GM12878 (cell line): ENCODE results near the gene CADM2. TPM values are rescaled to one million over a fixed set of nuclear protein-coding genes. Genes with fewer than 3 reads are reported as not detected.

Source experiments
- ATAC-seq: fragments of 200-7000 bp; cut with Tn5 transposase; 3 replicates; pipeline ENCODE4 v1.9.1; 2020; ENCODE audit warnings: mild to moderate bottlenecking, moderate library complexity
- BruUV-seq: library from RNA; stranded (reverse); fragments of 400-500 nt; replicated peaks from 2 replicates; lab custom pipeline; 2021; lab: Mats Ljungman, UMichigan
- CTCF ChIA-PET: fragments of 300-600 bp; sonication (Branson Sonifier 250); formaldehyde crosslinking; extraction: SDS; loops from one replicate; lab custom pipeline; 2021; ENCODE audit warnings: inconsistent platforms; lab: Yijun Ruan, JAX
- POLR2A ChIA-PET: fragments of 350-600 bp; formaldehyde crosslinking; extraction: SDS; loops from one replicate; lab custom pipeline; 2021; ENCODE audit warnings: inconsistent platforms; lab: Charles Lee
- RAD21 ChIA-PET: fragments of 300-600 bp; sonication (Branson Sonifier 250); formaldehyde crosslinking; loops from one replicate; lab custom pipeline; 2023; ENCODE audit warnings: antibody characterized with exemption; ENCODE audit not compliant: unreplicated experiment; lab: Charles Lee
- SMC1A ChIA-PET: fragments of 300-600 bp; sonication (Branson Sonifier 250); formaldehyde crosslinking; loops from one replicate; lab custom pipeline; 2023; ENCODE audit not compliant: unreplicated experiment, uncharacterized antibody; lab: Charles Lee
- DNase-seq: peaks from one replicate; pipeline ENCODE4 v3.0.0-alpha.2; 2011; ENCODE audit warnings: low read depth, low spot score
- FAIRE-seq: peaks from 3 replicates; lab custom pipeline; 2011; peaks lifted over from hg19 to GRCh38; lab: Jason Lieb, UNC
- H2AFZ ChIP-seq: 2 replicates; pipeline ENCODE4 v1.6.0; 2011; ENCODE audit warnings: low read depth, low read length, control low read depth; ENCODE audit not compliant: control insufficient read depth
- H3K27ac ChIP-seq: 2 replicates; pipeline ENCODE4 v1.5.1; 2011; ENCODE audit warnings: control low read depth; ENCODE audit not compliant: control insufficient read depth, insufficient read depth
- H3K27me3 ChIP-seq, 2 experiments: replicated peaks in 1 of 2; 2 replicates each; pipeline versions ENCODE4 v1.6.0 to v1.6.1; 2011; ENCODE audit warnings: low read length in 1 of 2; ENCODE audit not compliant: control insufficient read depth in 2 of 2, insufficient read depth in 2 of 2
- H3K36me3 ChIP-seq, 2 experiments: 2 replicates each; pipeline ENCODE4 v1.5.1; 2011; ENCODE audit warnings: low read length in 1 of 2; ENCODE audit not compliant: control insufficient read depth in 2 of 2, insufficient read depth in 2 of 2
- H3K4me1 ChIP-seq: 2 replicates; pipeline ENCODE4 v1.6.1; 2011; ENCODE audit warnings: mild to moderate bottlenecking, low read length, moderate library complexity, mixed read lengths; ENCODE audit not compliant: control insufficient read depth, insufficient read depth
- H3K4me2 ChIP-seq: 2 replicates; pipeline ENCODE4 v1.6.0; 2011; ENCODE audit warnings: control low read depth; ENCODE audit not compliant: control insufficient read depth, insufficient read depth
- H3K4me3 ChIP-seq: fragments of 200-600 bp; sonication (generic); 2 replicates; pipeline ENCODE4 v1.5.1; 2016
- H3K79me2 ChIP-seq: 2 replicates; pipeline ENCODE4 v1.6.0; 2011; ENCODE audit warnings: low read length; ENCODE audit not compliant: control insufficient read depth, insufficient read depth
- H3K9ac ChIP-seq: 2 replicates; pipeline ENCODE4 v1.8.0; 2011; ENCODE audit warnings: low read length, control low read depth, mixed read lengths; ENCODE audit not compliant: control insufficient read depth, insufficient read depth
- H3K9me3 ChIP-seq: replicated peaks from 3 replicates; pipeline ENCODE4 v1.5.1; 2011; ENCODE audit warnings: mild to moderate bottlenecking, low read length; ENCODE audit not compliant: control insufficient read depth, insufficient read depth
- H4K20me1 ChIP-seq: 2 replicates; pipeline ENCODE4 v1.6.0; 2011; ENCODE audit not compliant: control insufficient read depth, insufficient read depth
- BCL3 ChIP-seq: IDR thresholded peaks from 2 replicates; pipeline ENCODE4 v1.6.1; 2011; ENCODE audit warnings: borderline replicate concordance, low read depth, mild to moderate bottlenecking, moderate library complexity, low read length; ENCODE audit not compliant: insufficient read depth, poor library complexity, severe bottlenecking
- CBX3 ChIP-seq: fragments of 200-600 bp; sonication (generic); IDR thresholded peaks from 2 replicates; pipeline ENCODE4 v1.6.1; 2016; ENCODE audit warnings: low read depth, borderline replicate concordance
- CEBPB ChIP-seq, 2 experiments: fragments of 150-350 bp in 1 of 2; IDR thresholded peaks; 2 replicates each; pipeline ENCODE4 v1.6.1; 2012 to 2014; ENCODE audit warnings: low read depth in 2 of 2, low read length in 2 of 2, borderline replicate concordance in 1 of 2, inconsistent platforms in 1 of 2
- CUX1 ChIP-seq: IDR thresholded peaks from 2 replicates; pipeline ENCODE4 v1.6.1; 2012; ENCODE audit warnings: improper control_type of control experiment, low read depth, low read length; ENCODE audit not compliant: insufficient replicate concordance
- DPF2 ChIP-seq: fragments of 450-650 bp; IDR thresholded peaks from 2 replicates; pipeline ENCODE4 v1.6.1; 2017; ENCODE audit warnings: mild to moderate bottlenecking
- HDAC6 ChIP-seq: fragments of 200-600 bp; sonication (generic); IDR thresholded peaks from one replicate; pipeline ENCODE4 v1.8.0; 2017; ENCODE audit warnings: antibody characterized with exemption; ENCODE audit not compliant: unreplicated experiment
- MEF2B ChIP-seq: fragments of 450-650 bp; IDR thresholded peaks from 2 replicates; pipeline ENCODE4 v1.6.1; 2018; ENCODE audit warnings: mild to moderate bottlenecking, moderate library complexity; ENCODE audit not compliant: partially characterized antibody, poor library complexity, severe bottlenecking
- POLR2A ChIP-seq: IDR thresholded peaks from 2 replicates; pipeline ENCODE4 v1.6.1; 2011; ENCODE audit warnings: low read depth, mild to moderate bottlenecking, low read length
- RCOR1 ChIP-seq: conservative IDR thresholded peaks from 2 replicates; pipeline ENCODE4 v1.6.1; 2012; ENCODE audit warnings: low read depth, low read length, improper control_type of control experiment
- ZNF274 ChIP-seq: IDR thresholded peaks from one replicate; pipeline ENCODE4 v1.8.0; 2011; ENCODE audit not compliant: insufficient read length, insufficient read depth
- ZNF384 ChIP-seq: IDR thresholded peaks from 2 replicates; pipeline ENCODE4 v1.6.1; 2012; ENCODE audit warnings: low read depth, mild to moderate bottlenecking, low read length, improper control_type of control experiment, borderline replicate concordance
- WGBS: methylation state at CpG from one replicate; pipeline ENCODE4 v1.1.6; 2016; ENCODE audit warnings: low lambda C conversion rate; ENCODE audit not compliant: insufficient replicate concordance, insufficient coverage; ENCODE audit errors: missing lambda C conversion rate; 5-methylcytosine and 5-hydroxymethylcytosine counted together
- in situ Hi-C: fragments of 300-500 bp; cut with MboI; formaldehyde crosslinking; loops from 9 replicates; pipeline ENCODE4 v1.14.3; 2018; ENCODE audit warnings: mixed read lengths
- intact Hi-C: fragments of 100-400 bp; cut with micrococcal nuclease; formaldehyde crosslinking; loops from one replicate; pipeline ENCODE4 v1.14.2; 2022; ENCODE audit not compliant: unreplicated experiment
- polyA plus RNA-seq, 11 experiments: library from polyadenylated mRNA; depleted of rRNA in 4 of 11; unstranded in 6 of 11; stranded (reverse) in 5 of 11; fragments of >200 nt; fragmentation: Nextera tagmentation in 4 of 11; fragmentation: Illumina TruSeq in 1 of 11; extraction: Ambion mirVana in 4 of 11; extraction: Trizol in 1 of 11; gene quantifications; 1 replicate in 1 of 11; 2 replicates in 10 of 11; pipeline versions ENCODE4 v1.2.1 to v1.2.3, GENCODE V29; 2011 to 2016; ENCODE audit warnings: inconsistent platforms in 2 of 11, missing spikeins in 2 of 11, low read depth in 1 of 11
- total RNA-seq, 4 experiments: library from RNA; depleted of rRNA in 3 of 4; stranded (reverse); fragments of >200 nt in 3 of 4; fragmentation: Illumina TruSeq in 1 of 4; extraction: Trizol in 1 of 4; gene quantifications; 2 replicates each; pipeline versions ENCODE4 v1.2.1 to v1.2.3, GENCODE V29; 2013 to 2021

Gene CADM2
- total and polyA plus RNA-seq, 10 of the 15 experiments (the other 5 are each of a cell fraction or from before 2014, with no cell fraction given) = 0.13 TPM; not detected in 9

GRCh38 chr3:86029590-86029989 is 1070.8 kb downstream of the CADM2 start:
- TF ChIP-seq RCOR1 (no peak), CBX3 (no peak), DPF2 (no peak), CUX1 (no peak), CEBPB (IDR thresholded peaks at IDR 0.05; ENCODE audit: borderline replicate concordance in 1 of 2, low read depth in 2 of 2, low read length in 2 of 2) (no peak), ZNF274 (no peak), HDAC6 (no peak), ZNF384 (no peak), MEF2B (no peak), POLR2A (no peak), BCL3 (no peak)
- Histone ChIP-seq H3K4me2 (no peak overlapping the region), H4K20me1 (no peaks in the 10 kb centered on the region), H3K27me3 (no peaks in the 10 kb centered on the region), H3K9me3 (no peaks in the 10 kb centered on the region), H3K4me1 (no peaks in the 10 kb centered on the region), H3K36me3 (no peaks in the 10 kb centered on the region), H3K9ac (no peak overlapping the region), H3K4me3 (no peak overlapping the region), H3K79me2 (no peaks in the 10 kb centered on the region), H2AFZ (no peak overlapping the region), H3K27ac (no peak overlapping the region)
- POLR2A ChIA-PET = no interaction called here
- RAD21 ChIA-PET = no interaction called here
- FAIRE-seq (no peak), DNase-seq (no peak), ATAC-seq (no peak)
- WGBS = 71% methylated on average over 1 of the region's 1 CpG
- BruUV-seq = no TSS peak
- SMC1A ChIA-PET = no interaction called here
- CTCF ChIA-PET = no interaction called here
- in situ Hi-C loops = no loop called here
- intact Hi-C loops = no loop called here
